Prostate gland (tissue), 2 donors: ENCODE measurements around the gene L2HGDH.

Experiments used
- POLR2A ChIP-seq: fragments of 450-650 bp; IDR thresholded peaks from one replicate; pipeline ENCODE4 v1.6.1; 2016; ENCODE audit warnings: antibody characterized with exemption, mild to moderate bottlenecking
- TF ChIP-seq, protein P1 (sequence below), 4 experiments: fragments of 200-600 bp in 2 of 4; fragments of 450-650 bp in 2 of 4; sonication (generic) in 2 of 4; IDR thresholded peaks; 1 replicate in 3 of 4; 2 replicates in 1 of 4; pipeline ENCODE4 v1.5.1; 2016 to 2019; ENCODE audit warnings: antibody characterized with exemption in 4 of 4, mild to moderate bottlenecking in 2 of 4, moderate library complexity in 2 of 4

DNA sequence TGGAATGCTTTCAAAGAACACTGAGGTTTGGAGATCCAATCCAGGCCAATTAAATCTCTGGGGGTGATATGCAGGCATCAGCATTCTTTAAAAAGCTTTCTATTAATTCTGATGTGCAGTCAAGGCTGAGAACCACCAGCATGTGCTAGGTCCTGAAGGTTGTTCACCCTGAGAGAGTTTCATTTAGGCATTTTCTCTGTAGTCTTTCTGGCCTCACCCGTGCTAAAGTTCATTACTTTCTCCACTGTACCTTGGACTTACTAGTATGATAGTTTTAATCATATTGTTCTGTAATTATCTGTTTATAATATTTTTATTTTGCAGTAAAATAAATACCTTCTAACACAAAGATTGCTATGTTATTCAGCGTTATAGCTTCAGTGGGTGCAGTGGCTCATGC is 113.5 kb downstream of the L2HGDH start:
- TF ChIP-seq, protein P1, sequence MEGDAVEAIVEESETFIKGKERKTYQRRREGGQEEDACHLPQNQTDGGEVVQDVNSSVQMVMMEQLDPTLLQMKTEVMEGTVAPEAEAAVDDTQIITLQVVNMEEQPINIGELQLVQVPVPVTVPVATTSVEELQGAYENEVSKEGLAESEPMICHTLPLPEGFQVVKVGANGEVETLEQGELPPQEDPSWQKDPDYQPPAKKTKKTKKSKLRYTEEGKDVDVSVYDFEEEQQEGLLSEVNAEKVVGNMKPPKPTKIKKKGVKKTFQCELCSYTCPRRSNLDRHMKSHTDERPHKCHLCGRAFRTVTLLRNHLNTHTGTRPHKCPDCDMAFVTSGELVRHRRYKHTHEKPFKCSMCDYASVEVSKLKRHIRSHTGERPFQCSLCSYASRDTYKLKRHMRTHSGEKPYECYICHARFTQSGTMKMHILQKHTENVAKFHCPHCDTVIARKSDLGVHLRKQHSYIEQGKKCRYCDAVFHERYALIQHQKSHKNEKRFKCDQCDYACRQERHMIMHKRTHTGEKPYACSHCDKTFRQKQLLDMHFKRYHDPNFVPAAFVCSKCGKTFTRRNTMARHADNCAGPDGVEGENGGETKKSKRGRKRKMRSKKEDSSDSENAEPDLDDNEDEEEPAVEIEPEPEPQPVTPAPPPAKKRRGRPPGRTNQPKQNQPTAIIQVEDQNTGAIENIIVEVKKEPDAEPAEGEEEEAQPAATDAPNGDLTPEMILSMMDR (IDR thresholded peaks at IDR 0.05) = no peak
- no peak for TF ChIP-seq POLR2A
